K562 (cell line): Measurements from ENCODE around the gene BRF1. TPM values are rescaled to one million over a fixed set of nuclear protein-coding genes. Genes with fewer than 3 reads are reported as not detected.

ENCODE experiments used
- ATAC-seq: fragments of 200-7000 bp; cut with Tn5 transposase; 3 replicates; pipeline ENCODE4 v1.9.1; 2020; ENCODE audit warnings: moderate library complexity
- BruUV-seq: library from RNA; stranded (reverse); fragments of 400-500 nt; replicated peaks from 2 replicates; lab custom pipeline; 2021; lab: Mats Ljungman, UMichigan
- CTCF ChIA-PET: fragments of 300-600 bp; formaldehyde crosslinking; extraction: SDS; loops from one replicate; lab custom pipeline; 2021; ENCODE audit warnings: low intra/inter-chr PET ratio; lab: Yijun Ruan, JAX
- POLR2A ChIA-PET: fragments of 300-600, 350-650 bp; sonication (Branson Sonifier 250); formaldehyde crosslinking; extraction: SDS; loops from one replicate; lab custom pipeline; 2021; ENCODE audit warnings: antibody characterized with exemption, inconsistent platforms; lab: Yijun Ruan, JAX
- DNase-seq, 4 experiments: peaks; one replicate each; pipeline versions ENCODE4 v3.0.0 to v3.0.0-alpha.2; 2011 to 2018; ENCODE audit warnings: low spot score in 3 of 4, mixed read lengths in 3 of 4; ENCODE audit errors: extremely low read depth in 1 of 4
- FAIRE-seq: peaks from 2 replicates; lab custom pipeline; 2011; peaks lifted over from hg19 to GRCh38; lab: Jason Lieb, UNC
- H2AFZ ChIP-seq: 2 replicates; pipeline ENCODE4 v1.6.0; 2011; ENCODE audit warnings: low read depth, low read length, control low read depth, inconsistent platforms
- H3K27ac ChIP-seq: fragments of 200-600 bp; 3 replicates; pipeline ENCODE4 v1.8.0; 2011; ENCODE audit warnings: low read depth, mild to moderate bottlenecking, control low read depth, inconsistent platforms, low read length, moderate library complexity, mixed read lengths; ENCODE audit errors: extremely low read depth
- H3K27me3 ChIP-seq, 2 experiments: fragments of 300-600 bp in 1 of 2; 2 replicates in 1 of 2; 3 replicates in 1 of 2; pipeline versions ENCODE4 v1.6.0 to v1.8.0; 2011; ENCODE audit warnings: inconsistent platforms in 2 of 2, low read length in 2 of 2, mild to moderate bottlenecking in 1 of 2, mixed read lengths in 1 of 2, moderate library complexity in 1 of 2; ENCODE audit not compliant: control insufficient read depth in 2 of 2, insufficient read depth in 2 of 2
- H3K36me3 ChIP-seq: fragments of 300-600 bp; 3 replicates; pipeline ENCODE4 v1.8.0; 2011; ENCODE audit warnings: mild to moderate bottlenecking, low read length, inconsistent platforms; ENCODE audit not compliant: control insufficient read depth, insufficient read depth
- H3K4me1 ChIP-seq, 2 experiments: fragments of 200-600 bp in 1 of 2; replicated peaks in 1 of 2; 2 replicates in 1 of 2; 3 replicates in 1 of 2; pipeline versions ENCODE4 v1.5.1 to v1.8.0; 2011; ENCODE audit warnings: inconsistent platforms in 2 of 2, low read length in 2 of 2, mild to moderate bottlenecking in 1 of 2, mixed read lengths in 1 of 2, moderate library complexity in 1 of 2; ENCODE audit not compliant: control insufficient read depth in 2 of 2, insufficient read depth in 2 of 2
- H3K4me2 ChIP-seq: 2 replicates; pipeline ENCODE4 v1.6.1; 2011; ENCODE audit warnings: low read length, control low read depth, inconsistent platforms, mixed read lengths; ENCODE audit not compliant: insufficient read depth
- H3K4me3 ChIP-seq: fragments of 200-600 bp; sonication (generic), shearing (Covaris generic); 2 replicates; pipeline ENCODE4 v1.5.1; 2016; ENCODE audit warnings: control low read depth, inconsistent platforms
- H3K79me2 ChIP-seq: fragments of 200-600 bp; 3 replicates; pipeline ENCODE4 v1.8.0; 2011; ENCODE audit warnings: low read length, inconsistent platforms; ENCODE audit not compliant: control insufficient read depth, insufficient read depth
- H3K9ac ChIP-seq, 2 experiments: 2 replicates each; pipeline versions ENCODE4 v1.6.0 to v1.6.1; 2011; ENCODE audit warnings: low read depth in 2 of 2, low read length in 2 of 2, control low read depth in 1 of 2, inconsistent platforms in 1 of 2, mild to moderate bottlenecking in 1 of 2, mixed read lengths in 1 of 2; ENCODE audit not compliant: insufficient read depth in 1 of 2
- H3K9me1 ChIP-seq: one replicate; pipeline ENCODE4 v1.6.0; 2011; ENCODE audit warnings: inconsistent platforms, mild to moderate bottlenecking, low read length, moderate library complexity; ENCODE audit not compliant: control insufficient read depth, insufficient read depth
- H3K9me3 ChIP-seq: replicated peaks from 2 replicates; pipeline ENCODE4 v1.5.1; 2011; ENCODE audit warnings: low read depth, low read length, inconsistent platforms; ENCODE audit not compliant: control insufficient read depth, insufficient read depth
- H4K20me1 ChIP-seq: replicated peaks from 2 replicates; pipeline ENCODE4 v1.6.1; 2011; ENCODE audit warnings: low read length, inconsistent platforms, mixed read lengths; ENCODE audit not compliant: control insufficient read depth, insufficient read depth
- ATF4 ChIP-seq: fragments of 450-650 bp; formaldehyde crosslinking; IDR thresholded peaks from 2 replicates; pipeline ENCODE4 v1.4.0; 2022; ENCODE audit warnings: mild to moderate bottlenecking, moderate library complexity
- CHD1 ChIP-seq: fragments of 200-600 bp; sonication (generic); IDR thresholded peaks from one replicate; pipeline ENCODE4 v1.6.1; 2012; ENCODE audit warnings: mild to moderate bottlenecking, moderate library complexity, low read length, inconsistent platforms
- GABPB2 ChIP-seq: fragments of 250-450 bp; sonication (Bioruptor Pico); conservative IDR thresholded peaks from 2 replicates; pipeline ENCODE4 v1.5.1; 2021; ENCODE audit warnings: mild to moderate bottlenecking
- HNRNPK ChIP-seq: fragments of 200-400 bp; formaldehyde crosslinking; IDR thresholded peaks from one replicate; pipeline ENCODE4 v1.6.1; 2018; ENCODE audit warnings: mild to moderate bottlenecking, low read depth, low read length; ENCODE audit not compliant: poor library complexity, severe bottlenecking
- KDM2B ChIP-seq: fragments of 250-450 bp; sonication (Bioruptor Pico); IDR thresholded peaks from 2 replicates; pipeline ENCODE4 v1.8.0; 2021; ENCODE audit warnings: mild to moderate bottlenecking, moderate library complexity
- MAFK ChIP-seq: IDR thresholded peaks from 2 replicates; pipeline ENCODE4 v1.6.1; 2011; ENCODE audit warnings: low read length, improper control_type of control experiment
- MEF2A ChIP-seq: IDR thresholded peaks from 2 replicates; pipeline ENCODE4 v1.6.1; 2011; ENCODE audit warnings: low read depth, mild to moderate bottlenecking, low read length, moderate library complexity; ENCODE audit not compliant: control insufficient read depth
- MEIS2 ChIP-seq: fragments of 450-650 bp; IDR thresholded peaks from 2 replicates; pipeline ENCODE4 v1.6.1; 2014; ENCODE audit warnings: mild to moderate bottlenecking; ENCODE audit not compliant: partially characterized antibody
- MYBL2 ChIP-seq, 2 experiments: fragments of 450-650 bp in 1 of 2; sonication (generic) in 1 of 2; formaldehyde crosslinking in 1 of 2; IDR thresholded peaks; 2 replicates each; pipeline versions ENCODE4 v1.6.1 to v1.8.1; 2017 to 2022; ENCODE audit warnings: borderline replicate concordance in 1 of 2, inconsistent platforms in 1 of 2, low read depth in 1 of 2, mild to moderate bottlenecking in 1 of 2, missing genetic modification reagents in 1 of 2, moderate library complexity in 1 of 2
- NCOA1 ChIP-seq: fragments of 450-650 bp; IDR thresholded peaks from 2 replicates; pipeline ENCODE4 v1.6.1; 2016; ENCODE audit warnings: low read depth
- NCOR1 ChIP-seq: fragments of 450-650 bp; IDR thresholded peaks from 2 replicates; pipeline ENCODE4 v1.6.1; 2016; ENCODE audit warnings: mild to moderate bottlenecking, moderate library complexity
- PATZ1 ChIP-seq: fragments of 250-450 bp; sonication (Bioruptor Pico); IDR thresholded peaks from 2 replicates; pipeline ENCODE4 v1.5.0; 2020; ENCODE audit warnings: mild to moderate bottlenecking, borderline replicate concordance
- SP2 ChIP-seq: IDR thresholded peaks from 2 replicates; pipeline ENCODE4 v1.6.1; 2011; ENCODE audit warnings: mild to moderate bottlenecking, low read depth, low read length, moderate library complexity; ENCODE audit not compliant: poor library complexity, severe bottlenecking; ENCODE audit errors: extremely low read depth
- TAF7 ChIP-seq: fragments of 450-650 bp; IDR thresholded peaks from 2 replicates; pipeline ENCODE4 v1.6.1; 2016; ENCODE audit warnings: missing genetic modification characterization, missing compliant biosample characterization
- TFE3 ChIP-seq: fragments of 450-650 bp; formaldehyde crosslinking; IDR thresholded peaks from 2 replicates; pipeline ENCODE4 v1.4.0; 2020; ENCODE audit warnings: mild to moderate bottlenecking, mixed read lengths
- ZC3H8 ChIP-seq: fragments of 450-650 bp; IDR thresholded peaks from 2 replicates; pipeline ENCODE4 v1.6.1; 2017
- ZNF12 ChIP-seq: sonication (generic); formaldehyde crosslinking; IDR thresholded peaks from 2 replicates; pipeline ENCODE4 v1.4.0; 2020; ENCODE audit warnings: mild to moderate bottlenecking, missing genetic modification reagents
- ZNF551 ChIP-seq: fragments of 250-450 bp; sonication (Bioruptor Pico); IDR thresholded peaks from 2 replicates; pipeline ENCODE4 v1.5.0; 2021; ENCODE audit warnings: mild to moderate bottlenecking, moderate library complexity
- ZNF766 ChIP-seq: fragments of 200-800 bp; sonication (Bioruptor generic); conservative IDR thresholded peaks from 2 replicates; pipeline ENCODE4 v1.6.1; 2016; ENCODE audit warnings: missing genetic modification characterization, missing compliant biosample characterization
- WGBS: fragments of 100-300 bp; shearing (Covaris generic); methylation state at CpG from one replicate; pipeline ENCODE4 v1.1.6; 2016; ENCODE audit warnings: low coverage, mixed read lengths; ENCODE audit not compliant: insufficient coverage; ENCODE audit errors: missing lambda C conversion rate; 5-methylcytosine and 5-hydroxymethylcytosine counted together
- in situ Hi-C: fragments of 300-500 bp; cut with MboI; formaldehyde crosslinking; loops from 4 replicates; pipeline ENCODE4 v1.15.0; 2018; ENCODE audit warnings: inconsistent platforms, mixed read lengths
- intact Hi-C: fragments of 100-400 bp; cut with micrococcal nuclease; formaldehyde crosslinking; loops from 2 replicates; pipeline ENCODE4 v1.14.2; 2022
- polyA plus RNA-seq, 8 experiments: library from polyadenylated mRNA; depleted of rRNA in 4 of 8; stranded (reverse) in 5 of 8; unstranded in 3 of 8; fragments of >200 nt; fragmentation: Nextera tagmentation in 2 of 8; fragmentation: Illumina TruSeq in 1 of 8; extraction: Ambion mirVana in 2 of 8; extraction: Trizol in 1 of 8; gene quantifications; 2 replicates each; pipeline versions ENCODE4 v1.2.1 to v1.2.3, GENCODE V29; 2011 to 2014; ENCODE audit warnings: inconsistent platforms in 1 of 8, missing spikeins in 1 of 8
- total RNA-seq, 7 experiments: library from RNA; depleted of rRNA in 6 of 7; stranded (reverse); fragments of >200 nt in 6 of 7; fragmentation: Illumina TruSeq in 2 of 7; extraction: Trizol in 2 of 7; gene quantifications; 2 replicates each; pipeline versions ENCODE4 v1.2.1 to v1.2.3, GENCODE V29; 2011 to 2021; ENCODE audit warnings: low replicate concordance in 1 of 7

Gene BRF1
- total and polyA plus RNA-seq, 9 of the 15 experiments (the other 6 are each of a cell fraction or from before 2014, with no cell fraction given): 0.14 to 24.6 (median 8.2) TPM

GRCh38 chr14:105214324-105214915 lies 86.4 kb downstream of the BRF1 start:
- TF ChIP-seq MAFK (no peak), TAF7 (tag) (no peak), MEF2A (no peak), GABPB2 (CRISPR knock-in tag) (no peak), ZC3H8 (no peak), KDM2B (CRISPR knock-in tag) (no peak), ATF4 (CRISPR knock-in tag) (no peak), HNRNPK (no peak), CHD1 (no peak), ZNF12 (no peak), NCOR1 (no peak), ZNF551 (CRISPR knock-in tag) (no peak), TFE3 (CRISPR knock-in tag) (no peak), PATZ1 (CRISPR knock-in tag) (no peak), MYBL2 (IDR thresholded peaks at IDR 0.05; ENCODE audit: low read depth) (no peak), MYBL2 (CRISPR knock-in tag; IDR thresholded peaks at IDR 0.05; ENCODE audit: borderline replicate concordance) (no peak), SP2 (no peak), MEIS2 (no peak), ZNF766 (CRISPR knock-in tag) (no peak), NCOA1 (no peak)
- TF ChIP-seq, all 486 proteins: peak for 0
- 88% methylated on average over 3 of the region's 14 CpGs for WGBS
- POLR2A ChIA-PET: interaction anchor here (1.0 kb wide), 1 partner anchor 9 kb away, joined by 3 read pairs; no protein-coding TSS in a partner anchor
- Histone ChIP-seq H3K4me1 (peaks cover 0 to 3% of the 10 kb centered on the region in 2 experiments; a peak in 2 of 5 replicates), H3K4me3 (no peak overlapping the region), H4K20me1 (no peaks in the 10 kb centered on the region), H3K79me2 (no peaks in the 10 kb centered on the region), H3K9ac (no peak overlapping the region), H3K36me3 (peaks cover 13% of the 10 kb centered on the region; the same call in 1 of the 3 replicates), H3K9me3 (no peaks in the 10 kb centered on the region), H3K9me1 (no peaks in the 10 kb centered on the region), H2AFZ (no peak overlapping the region), H3K27me3 (no peaks in the 10 kb centered on the region), H3K4me2 (no peak overlapping the region), H3K27ac (no peak overlapping the region)
- in situ Hi-C loops: loop anchor here (5.0 kb wide), 1 partner anchor 128 kb away; no protein-coding TSS in a partner anchor
- ATAC-seq: no peak
- DNase-seq: no peak
- BruUV-seq: no TSS peak
- FAIRE-seq: no peak
- intact Hi-C loops: no loop called here
- CTCF ChIA-PET: no interaction called here
